Chondrocyte (in vitro differentiated cells): ENCODE data around the gene CHRM1. TPM values are rescaled to one million over a fixed set of nuclear protein-coding genes. Genes with fewer than 3 reads are reported as not detected.

Source experiments
- DNase-seq: peaks from one replicate; pipeline ENCODE4 v3.0.0; 2021; ENCODE audit warnings: mixed read lengths, low spot score
- H3K27ac Mint-ChIP-seq: one replicate; pipeline ENCODE4 v1.8.0; 2021; ENCODE audit warnings: mild to moderate bottlenecking, moderate library complexity, mixed read lengths; ENCODE audit not compliant: unreplicated experiment
- H3K27me3 Mint-ChIP-seq: 2 replicates; pipeline ENCODE4 v1.8.0; 2021; ENCODE audit warnings: low read depth, mixed read lengths
- H3K36me3 Mint-ChIP-seq: 2 replicates; pipeline ENCODE4 v1.8.0; 2021; ENCODE audit warnings: low read depth, mixed read lengths
- H3K4me1 Mint-ChIP-seq: 2 replicates; pipeline ENCODE4 v1.8.0; 2021; ENCODE audit warnings: low read depth, mild to moderate bottlenecking, mixed read lengths
- H3K4me3 Mint-ChIP-seq: one replicate; pipeline ENCODE4 v1.8.0; 2021; ENCODE audit warnings: mild to moderate bottlenecking, moderate library complexity, mixed read lengths; ENCODE audit not compliant: unreplicated experiment
- H3K9me3 Mint-ChIP-seq: 2 replicates; pipeline ENCODE4 v1.8.0; 2021; ENCODE audit warnings: low read depth, mixed read lengths
- CTCF ChIP-seq: fragments of 200-600 bp; sonication (generic); IDR thresholded peaks from 2 replicates; pipeline ENCODE4 v1.5.0; 2021; ENCODE audit warnings: antibody characterized with exemption, mild to moderate bottlenecking, moderate library complexity
- total RNA-seq: library from RNA; stranded (reverse); gene quantifications from 3 replicates; pipeline ENCODE4 v1.2.1, GENCODE V29; 2021

The CHRM1 gene
- total RNA-seq, 1 donor from 2014 or later = not detected

- DNase-seq = no peak
- Mint-ChIP-seq H3K27ac (peak overlapping the region; percentile 78), H3K9me3 (no peaks in the 10 kb centered on the region), H3K27me3 (no peaks in the 10 kb centered on the region), H3K4me3 (no peak overlapping the region), H3K36me3 (peaks cover 40% of the 10 kb centered on the region), H3K4me1 (peaks cover 53% of the 10 kb centered on the region)
- TF ChIP-seq CTCF = no peak
These were observed 32.1 kb downstream of the CHRM1 start for GRCh38 chr11:62889126-62889483.

- no peak overlapping the region for H3K4me3 Mint-ChIP-seq
- peaks cover 60% of the 10 kb centered on the region for H3K4me1 Mint-ChIP-seq
- no peak for TF ChIP-seq CTCF
- H3K27ac Mint-ChIP-seq = no peak overlapping the region
- no peak for DNase-seq
- no peaks in the 10 kb centered on the region for H3K9me3 Mint-ChIP-seq
- H3K27me3 Mint-ChIP-seq = no peaks in the 10 kb centered on the region
- peaks cover 47% of the 10 kb centered on the region for H3K36me3 Mint-ChIP-seq
These were observed 32.8 kb downstream of the CHRM1 start for GRCh38 chr11:62888406-62888805.

GRCh38 chr11:62885137-62885750, 35.9 kb downstream of the CHRM1 start:
- peak overlapping the region; percentile 15 for H3K27ac Mint-ChIP-seq
- H3K27me3 Mint-ChIP-seq = no peaks in the 10 kb centered on the region
- H3K36me3 Mint-ChIP-seq = peaks cover 67% of the 10 kb centered on the region
- no peaks in the 10 kb centered on the region for H3K9me3 Mint-ChIP-seq
- DNase-seq = no peak
- peaks cover 71% of the 10 kb centered on the region for H3K4me1 Mint-ChIP-seq
- H3K4me3 Mint-ChIP-seq = peak overlapping the region; percentile 100
- no peak for TF ChIP-seq CTCF

GRCh38 chr11:62883673-62884072, 37.5 kb downstream of the CHRM1 start:
- Mint-ChIP-seq H3K9me3 (no peaks in the 10 kb centered on the region), H3K4me3 (peak overlapping the region; percentile 100), H3K4me1 (peaks cover 68% of the 10 kb centered on the region), H3K36me3 (peaks cover 55% of the 10 kb centered on the region), H3K27me3 (no peaks in the 10 kb centered on the region), H3K27ac (peak overlapping the region; percentile 100)
- TF ChIP-seq CTCF = no peak
- DNase-seq = no peak

GRCh38 chr11:62882788-62883501, 38.2 kb downstream of the CHRM1 start:
- TF ChIP-seq CTCF = no peak
- Mint-ChIP-seq H3K27me3 (no peaks in the 10 kb centered on the region), H3K36me3 (peaks cover 50% of the 10 kb centered on the region), H3K4me3 (peak overlapping the region; percentile 100), H3K9me3 (no peaks in the 10 kb centered on the region), H3K27ac (peak overlapping the region; percentile 100), H3K4me1 (peaks cover 66% of the 10 kb centered on the region)
- DNase-seq = no peak
